ENCODE measurements around the gene ZBTB16.

ZBTB16 gene

GRCh38 chr11:114124601-114125144, 65.2 kb downstream of the ZBTB16 start:
- in situ Hi-C loops (cut with MboI; ENCODE audit: low sequenced_read_pairs): no loop called here

- in situ Hi-C loops (cut with MboI; ENCODE audit: low sequenced_read_pairs): no loop called here
These were observed 66.0 kb downstream of the ZBTB16 start for GRCh38 chr11:114125531-114125930.

GRCh38 chr11:114125959-114126358, 66.4 kb downstream of the ZBTB16 start:
- in situ Hi-C loops (cut with MboI; ENCODE audit: low sequenced_read_pairs): no loop called here

- in situ Hi-C loops (cut with MboI; ENCODE audit: low sequenced_read_pairs): no loop called here
These were observed 68.9 kb downstream of the ZBTB16 start for GRCh38 chr11:114128399-114128798.

- in situ Hi-C loops (cut with MboI; ENCODE audit: low sequenced_read_pairs): no loop called here
These were observed 69.6 kb downstream of the ZBTB16 start for GRCh38 chr11:114129142-114129541.

GRCh38 chr11:114129699-114130098, 70.2 kb downstream of the ZBTB16 start:
- in situ Hi-C loops (cut with MboI; ENCODE audit: low sequenced_read_pairs): no loop called here

- in situ Hi-C loops (cut with MboI; ENCODE audit: low sequenced_read_pairs): no loop called here
These were observed 70.6 kb downstream of the ZBTB16 start for GRCh38 chr11:114130115-114130576.

GRCh38 chr11:114130629-114131277, 71.2 kb downstream of the ZBTB16 start:
- in situ Hi-C loops (cut with MboI; ENCODE audit: low sequenced_read_pairs): no loop called here

GRCh38 chr11:114131461-114131864, 72.0 kb downstream of the ZBTB16 start:
- in situ Hi-C loops (cut with MboI; ENCODE audit: low sequenced_read_pairs): no loop called here

GRCh38 chr11:114132417-114132816, 72.9 kb downstream of the ZBTB16 start:
- in situ Hi-C loops (cut with MboI; ENCODE audit: low sequenced_read_pairs): no loop called here

GRCh38 chr11:114132944-114133394, 73.5 kb downstream of the ZBTB16 start:
- in situ Hi-C loops (cut with MboI; ENCODE audit: low sequenced_read_pairs): no loop called here

GRCh38 chr11:114133548-114134329, 74.2 kb downstream of the ZBTB16 start:
- in situ Hi-C loops (cut with MboI; ENCODE audit: low sequenced_read_pairs): no loop called here

GRCh38 chr11:114134870-114135269, 75.4 kb downstream of the ZBTB16 start:
- in situ Hi-C loops (cut with MboI; ENCODE audit: low sequenced_read_pairs): no loop called here

- in situ Hi-C loops (cut with MboI; ENCODE audit: low sequenced_read_pairs): no loop called here
These were observed 76.2 kb downstream of the ZBTB16 start for GRCh38 chr11:114135737-114136151.

- in situ Hi-C loops (cut with MboI; ENCODE audit: low sequenced_read_pairs): no loop called here
These were observed 77.5 kb downstream of the ZBTB16 start for GRCh38 chr11:114136686-114137640.

- in situ Hi-C loops (cut with MboI; ENCODE audit: low sequenced_read_pairs): no loop called here
These were observed 78.3 kb downstream of the ZBTB16 start for GRCh38 chr11:114137838-114138237.

GRCh38 chr11:114138411-114138810, 78.9 kb downstream of the ZBTB16 start:
- in situ Hi-C loops (cut with MboI; ENCODE audit: low sequenced_read_pairs): no loop called here

- in situ Hi-C loops (cut with MboI; ENCODE audit: low sequenced_read_pairs): no loop called here
These were observed 81.3 kb downstream of the ZBTB16 start for GRCh38 chr11:114140826-114141225.

- in situ Hi-C loops (cut with MboI; ENCODE audit: low sequenced_read_pairs): no loop called here
These were observed 82.5 kb downstream of the ZBTB16 start for GRCh38 chr11:114141863-114142580.

GRCh38 chr11:114142707-114143106, 83.2 kb downstream of the ZBTB16 start:
- in situ Hi-C loops (cut with MboI; ENCODE audit: low sequenced_read_pairs): no loop called here
